LNCAP (cell line): ENCODE measurements around the gene GASK1B.

Experiments
- TF ChIP-seq, protein P1 (sequence below): fragments of 450-650 bp; IDR thresholded peaks from 2 replicates; pipeline ENCODE4 v1.5.1; 2017; ENCODE audit warnings: mild to moderate bottlenecking

Gene GASK1B

DNA sequence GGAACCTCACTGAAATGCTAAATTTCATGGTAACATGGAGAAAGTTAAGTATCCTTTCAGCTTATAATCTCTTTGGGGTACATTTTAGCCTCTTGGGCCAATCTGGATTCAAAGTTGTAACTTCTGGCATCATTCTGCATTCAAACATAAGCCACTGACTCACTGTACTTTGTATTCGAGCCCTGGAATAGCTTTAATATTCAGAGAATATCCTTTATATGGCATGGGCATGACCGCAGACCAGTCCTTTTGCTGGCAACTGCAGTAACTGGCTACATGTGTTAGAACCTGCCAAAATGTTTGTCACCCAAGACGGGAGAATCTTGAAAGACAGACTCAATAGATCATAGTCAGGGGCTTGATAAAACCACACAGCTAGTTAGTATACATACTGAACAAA, 3.3 kb downstream of the GASK1B start:
- TF ChIP-seq, protein P1, sequence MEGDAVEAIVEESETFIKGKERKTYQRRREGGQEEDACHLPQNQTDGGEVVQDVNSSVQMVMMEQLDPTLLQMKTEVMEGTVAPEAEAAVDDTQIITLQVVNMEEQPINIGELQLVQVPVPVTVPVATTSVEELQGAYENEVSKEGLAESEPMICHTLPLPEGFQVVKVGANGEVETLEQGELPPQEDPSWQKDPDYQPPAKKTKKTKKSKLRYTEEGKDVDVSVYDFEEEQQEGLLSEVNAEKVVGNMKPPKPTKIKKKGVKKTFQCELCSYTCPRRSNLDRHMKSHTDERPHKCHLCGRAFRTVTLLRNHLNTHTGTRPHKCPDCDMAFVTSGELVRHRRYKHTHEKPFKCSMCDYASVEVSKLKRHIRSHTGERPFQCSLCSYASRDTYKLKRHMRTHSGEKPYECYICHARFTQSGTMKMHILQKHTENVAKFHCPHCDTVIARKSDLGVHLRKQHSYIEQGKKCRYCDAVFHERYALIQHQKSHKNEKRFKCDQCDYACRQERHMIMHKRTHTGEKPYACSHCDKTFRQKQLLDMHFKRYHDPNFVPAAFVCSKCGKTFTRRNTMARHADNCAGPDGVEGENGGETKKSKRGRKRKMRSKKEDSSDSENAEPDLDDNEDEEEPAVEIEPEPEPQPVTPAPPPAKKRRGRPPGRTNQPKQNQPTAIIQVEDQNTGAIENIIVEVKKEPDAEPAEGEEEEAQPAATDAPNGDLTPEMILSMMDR = no peak

DNA sequence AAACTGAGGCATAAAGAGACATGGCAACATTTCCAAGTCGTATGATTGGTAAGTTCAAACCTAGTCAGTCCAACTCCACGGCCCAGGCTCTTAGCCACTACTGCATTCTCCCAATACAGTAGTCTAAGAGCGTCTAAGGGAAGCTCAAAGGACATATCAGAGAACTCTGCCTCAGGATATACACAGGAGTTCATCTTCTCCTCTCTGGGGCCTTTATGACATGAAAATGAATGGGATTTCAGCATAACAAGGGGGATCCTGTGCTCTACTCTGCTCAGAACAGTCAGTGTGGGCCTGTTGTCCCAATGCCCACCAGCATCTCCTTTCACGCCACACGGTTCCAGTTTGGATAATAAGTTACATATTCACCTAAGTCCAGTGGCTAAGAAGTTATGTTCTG, 4.2 kb downstream of the GASK1B start:
- TF ChIP-seq, protein P1 = no peak

DNA sequence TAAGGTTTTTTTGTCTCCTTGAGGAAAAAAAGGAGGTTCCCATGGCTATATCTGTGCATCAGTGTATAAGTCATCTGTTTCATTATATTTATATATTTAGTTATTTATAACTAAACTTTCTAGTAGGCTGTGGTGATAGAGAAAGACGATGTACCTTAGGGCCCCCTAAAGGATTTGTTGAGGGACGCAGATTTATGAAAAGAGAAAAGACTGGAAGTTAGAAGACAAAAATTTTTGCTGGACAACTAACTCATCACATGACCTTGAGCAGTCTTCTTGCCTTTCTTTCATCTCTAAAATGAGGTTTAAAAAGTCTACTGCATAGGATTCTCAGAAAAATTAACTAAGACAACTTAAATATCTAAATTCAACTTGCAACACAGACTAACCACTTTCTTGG, 6.1 kb downstream of the GASK1B start:
- TF ChIP-seq, protein P1 = no peak

DNA sequence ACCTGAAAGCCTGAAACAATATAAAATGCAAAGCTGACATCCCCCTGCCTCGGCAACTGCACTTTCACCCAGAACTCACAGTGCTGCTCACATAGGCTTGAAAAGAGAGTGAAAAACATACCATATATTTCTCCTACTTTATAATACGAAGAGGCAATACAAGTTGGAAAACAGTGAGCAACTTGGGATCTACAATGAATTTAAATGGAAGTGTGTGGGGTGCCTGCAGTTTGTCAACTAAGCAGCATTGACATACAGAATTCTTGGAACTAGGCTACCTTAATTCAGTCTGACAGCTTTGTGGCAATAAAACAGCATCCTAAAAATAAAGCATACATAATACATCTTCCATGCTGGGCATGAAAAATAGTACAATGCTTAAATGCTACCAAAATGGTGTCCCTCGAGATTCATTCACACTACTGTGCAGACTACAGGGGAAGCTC, 8.0 kb downstream of the GASK1B start:
- TF ChIP-seq, protein P1 = no peak

DNA sequence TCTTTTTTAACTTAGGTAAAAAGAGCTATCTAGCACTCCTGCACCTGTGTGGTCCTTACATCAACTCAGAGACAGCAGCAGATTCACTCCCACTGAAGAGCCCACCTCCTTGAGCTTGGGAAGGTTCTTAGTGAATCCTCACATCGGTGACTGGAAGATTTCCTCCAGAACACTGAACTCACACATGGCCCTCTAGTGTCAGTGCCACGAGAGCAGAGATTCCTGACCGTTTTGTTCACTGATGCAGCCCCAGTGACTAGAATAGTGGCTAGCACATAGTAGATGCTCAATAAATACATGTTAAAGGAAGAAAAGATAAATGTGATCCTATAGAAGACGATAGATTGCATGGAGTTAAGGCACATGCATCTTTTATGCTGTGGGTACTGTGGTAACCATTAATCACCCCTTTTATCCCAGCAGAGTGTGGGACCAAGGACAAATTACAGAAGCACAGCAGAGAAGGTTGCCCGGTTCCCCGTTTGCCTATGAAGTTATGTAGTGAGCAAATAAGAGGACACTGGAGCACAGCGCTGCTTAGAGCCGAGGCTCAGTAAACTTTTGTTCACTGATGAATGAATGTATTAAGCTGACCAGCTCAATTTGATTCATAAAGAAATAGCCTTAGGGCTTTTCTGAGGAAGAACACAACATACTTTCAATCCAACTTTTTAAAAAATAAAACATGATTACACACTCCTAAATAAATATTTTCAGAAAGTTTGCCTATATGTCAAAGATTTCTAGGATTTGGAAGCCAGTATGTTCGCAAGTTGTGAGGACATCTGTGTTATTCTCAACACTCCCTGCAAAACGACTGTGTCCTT, 8.7 kb downstream of the GASK1B start:
- TF ChIP-seq, protein P1 = no peak

DNA sequence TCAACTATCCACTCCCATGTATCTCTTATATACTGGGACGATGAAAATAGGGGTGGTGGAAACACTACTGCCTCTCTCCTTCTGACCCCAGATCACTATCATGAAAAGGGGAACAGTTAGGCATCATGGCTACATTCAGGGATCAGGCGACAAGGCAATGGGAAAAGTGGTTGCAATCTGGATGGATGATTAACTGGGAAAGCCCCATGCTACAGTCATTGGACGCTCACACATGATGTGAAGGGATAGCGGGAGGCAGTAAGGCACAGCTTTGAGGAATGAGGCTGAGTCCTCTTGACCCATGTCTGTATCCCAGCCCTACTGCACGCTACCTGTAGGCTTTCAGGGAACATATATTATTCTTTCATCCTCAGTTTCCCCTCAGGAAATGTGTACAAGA, 10.2 kb downstream of the GASK1B start:
- TF ChIP-seq, protein P1 = no peak

DNA sequence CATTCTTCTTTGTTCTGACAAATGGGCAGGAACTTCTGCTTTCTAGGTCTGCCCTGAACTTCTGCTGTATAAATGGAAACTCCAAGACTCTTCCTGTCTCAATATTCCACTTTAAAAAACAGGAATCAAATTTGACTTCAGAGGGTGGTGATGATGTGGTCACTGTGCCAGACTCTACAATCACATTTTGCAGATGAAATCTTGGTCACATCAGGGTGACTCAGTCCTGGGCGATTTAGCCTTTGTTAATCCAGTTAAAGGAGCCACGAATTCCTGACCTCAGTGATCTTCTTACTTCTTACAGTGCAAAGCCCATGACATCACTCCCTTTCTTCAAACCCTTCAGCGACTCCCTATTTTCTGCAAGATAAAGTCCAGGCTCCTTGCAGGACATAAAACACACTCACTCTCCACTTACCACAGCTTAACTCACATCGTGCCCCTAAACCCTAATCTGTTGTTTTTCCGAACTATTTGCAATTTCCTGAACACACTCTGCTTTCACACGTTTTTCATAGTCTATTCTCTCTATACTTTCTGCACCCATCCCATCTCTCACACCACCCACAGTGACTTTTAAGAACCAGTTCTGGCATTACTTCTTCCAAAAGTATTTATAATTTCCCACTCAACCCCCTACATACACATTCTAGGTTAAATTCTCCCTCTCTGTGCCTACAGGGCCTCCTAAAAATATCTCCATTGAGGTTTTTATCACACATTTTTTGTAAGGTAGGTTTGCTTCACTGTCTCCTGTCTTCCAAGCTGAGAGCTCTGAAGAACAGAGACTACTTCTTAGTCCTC, 11.1 kb downstream of the GASK1B start:
- TF ChIP-seq, protein P1 = no peak
